Left lung (tissue), 10 donors: ENCODE data around the gene WSCD2. TPM values are rescaled to one million over a fixed set of nuclear protein-coding genes. Genes with fewer than 3 reads are reported as not detected.

Experiments used
- ATAC-seq: fragments of 200-7000 bp; cut with Tn5 transposase; one replicate; pipeline ENCODE4 v1.9.1; 2020; ENCODE audit warnings: moderate library complexity
- DNase-seq, 4 donors: peaks; one replicate each; pipeline ENCODE4 v3.0.0-alpha.2; 2013 to 2020
- H3K27ac ChIP-seq, 2 donors: fragments of 200-600 bp; sonication (generic) in 1 of 2; one replicate each; pipeline versions ENCODE4 v1.5.0 to v1.8.0; 2020 to 2021
- H3K27me3 ChIP-seq, 2 donors: fragments of 200-600 bp; sonication (generic) in 1 of 2; one replicate each; pipeline versions ENCODE4 v1.5.0 to v1.8.0; 2020 to 2021
- H3K36me3 ChIP-seq, 2 donors: fragments of 200-600 bp; sonication (generic) in 1 of 2; one replicate each; pipeline versions ENCODE4 v1.5.0 to v1.8.0; 2020 to 2021
- H3K4me1 ChIP-seq, 2 donors: fragments of 200-600 bp; one replicate each; pipeline ENCODE4 v1.8.0; 2021
- H3K4me3 ChIP-seq, 2 donors: fragments of 200-600 bp; sonication (generic) in 1 of 2; one replicate each; pipeline versions ENCODE4 v1.5.0 to v1.8.0; 2020 to 2021; ENCODE audit warnings: mild to moderate bottlenecking in 1 of 2
- H3K9me3 ChIP-seq, 2 donors: fragments of 200-600 bp; sonication (generic) in 1 of 2; one replicate each; pipeline versions ENCODE4 v1.5.0 to v1.8.0; 2020 to 2021
- intact Hi-C, 2 donors: fragments of 100-400 bp; cut with DNase I; formaldehyde crosslinking; loops; one replicate each; pipeline versions ENCODE4 v1.11.2 to v1.14.2; 2022
- polyA plus RNA-seq, 6 donors: library from polyadenylated mRNA; unstranded; fragments of 120-200 nt; gene quantifications; one replicate each; pipeline ENCODE4 v1.2.1, GENCODE V29; 2013; ENCODE audit not compliant: insufficient read length in 6 of 6
- total RNA-seq, 2 donors: library from RNA; stranded (reverse); fragmentation: NEBNext Ultra II Directional; extraction: Animal tissue kit (Norgen Biotek cat#: 25700); gene quantifications; one replicate each; pipeline ENCODE4 v1.2.1, GENCODE V29; 2021
- TF ChIP-seq, protein P1 (sequence below), 2 donors: fragments of 200-600 bp; sonication (generic) in 1 of 2; IDR thresholded peaks; one replicate each; pipeline versions ENCODE4 v1.5.0 to v1.8.0; 2021; ENCODE audit warnings: antibody characterized with exemption in 2 of 2
- donor health status: DM: no; HTN: yes; CAD: no.
- donor health status: DM: no; HTN: no; CAD: no.

The WSCD2 gene
- total and polyA plus RNA-seq, 8 donors: 0.29 to 1.3 (median 0.47) TPM

DNA sequence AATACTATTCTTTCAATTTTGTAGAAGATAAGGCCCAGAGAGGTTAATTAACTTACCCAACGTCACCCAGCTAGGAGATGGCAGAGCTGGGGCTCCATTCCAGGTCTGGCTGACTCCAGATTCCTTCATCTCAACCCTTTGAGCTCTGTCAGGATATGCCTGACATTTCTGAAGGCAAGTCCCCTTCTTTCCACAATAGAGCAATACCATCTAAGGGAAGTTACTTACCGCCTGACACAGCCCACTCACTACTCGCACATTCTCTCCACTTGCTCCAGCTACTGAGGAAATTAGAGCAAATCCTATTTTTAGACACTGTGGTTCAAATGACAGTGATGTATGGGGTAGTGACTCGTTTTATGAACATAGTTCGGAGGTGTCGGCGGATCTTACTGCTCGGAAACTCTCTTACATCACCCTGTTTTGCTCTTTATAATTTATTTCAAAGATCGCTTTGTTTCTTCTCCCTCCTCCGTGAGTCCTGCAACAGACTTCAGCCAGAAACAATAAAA is 2.0 kb upstream of the WSCD2 start:
- peaks cover 0 to 5% of the 10 kb centered on the region in 2 donors for H3K9me3 ChIP-seq
- ATAC-seq (no peak), DNase-seq (no peak)
- H3K4me3 ChIP-seq: no peak overlapping the region
- peaks cover 4 to 13% of the 10 kb centered on the region in 2 donors for H3K4me1 ChIP-seq
- H3K27ac ChIP-seq: no peak overlapping the region
- H3K27me3 ChIP-seq: peaks cover 43 to 76% of the 10 kb centered on the region in 2 donors
- no peaks in the 10 kb centered on the region for H3K36me3 ChIP-seq
- intact Hi-C loops: no loop called here
- TF ChIP-seq, protein P1, sequence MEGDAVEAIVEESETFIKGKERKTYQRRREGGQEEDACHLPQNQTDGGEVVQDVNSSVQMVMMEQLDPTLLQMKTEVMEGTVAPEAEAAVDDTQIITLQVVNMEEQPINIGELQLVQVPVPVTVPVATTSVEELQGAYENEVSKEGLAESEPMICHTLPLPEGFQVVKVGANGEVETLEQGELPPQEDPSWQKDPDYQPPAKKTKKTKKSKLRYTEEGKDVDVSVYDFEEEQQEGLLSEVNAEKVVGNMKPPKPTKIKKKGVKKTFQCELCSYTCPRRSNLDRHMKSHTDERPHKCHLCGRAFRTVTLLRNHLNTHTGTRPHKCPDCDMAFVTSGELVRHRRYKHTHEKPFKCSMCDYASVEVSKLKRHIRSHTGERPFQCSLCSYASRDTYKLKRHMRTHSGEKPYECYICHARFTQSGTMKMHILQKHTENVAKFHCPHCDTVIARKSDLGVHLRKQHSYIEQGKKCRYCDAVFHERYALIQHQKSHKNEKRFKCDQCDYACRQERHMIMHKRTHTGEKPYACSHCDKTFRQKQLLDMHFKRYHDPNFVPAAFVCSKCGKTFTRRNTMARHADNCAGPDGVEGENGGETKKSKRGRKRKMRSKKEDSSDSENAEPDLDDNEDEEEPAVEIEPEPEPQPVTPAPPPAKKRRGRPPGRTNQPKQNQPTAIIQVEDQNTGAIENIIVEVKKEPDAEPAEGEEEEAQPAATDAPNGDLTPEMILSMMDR (IDR thresholded peaks at IDR 0.05): no peak

DNA sequence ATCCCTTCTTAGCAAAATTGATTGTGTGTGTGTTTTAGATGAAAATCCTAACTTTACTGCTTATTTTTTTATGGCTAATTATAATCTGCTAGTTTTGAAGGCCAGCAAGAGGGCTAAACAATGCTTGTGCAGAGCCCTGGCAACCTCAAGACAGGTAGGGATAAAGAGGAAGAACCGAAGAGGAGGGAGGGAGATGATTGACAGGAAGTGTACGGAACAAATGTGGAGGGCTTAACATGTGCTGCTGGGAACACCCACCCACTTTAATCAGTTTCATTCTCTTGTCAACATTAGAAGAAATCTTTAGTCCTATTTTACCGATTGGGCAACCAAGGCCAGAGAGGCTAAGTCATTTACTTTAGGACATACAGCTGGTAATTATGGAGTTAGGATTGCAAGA is 1.4 kb upstream of the WSCD2 start:
- TF ChIP-seq, protein P1 (IDR thresholded peaks at IDR 0.05): no peak
- H3K36me3 ChIP-seq: no peaks in the 10 kb centered on the region
- no peak overlapping the region for H3K27ac ChIP-seq
- peaks cover 43 to 81% of the 10 kb centered on the region in 2 donors for H3K27me3 ChIP-seq
- DNase-seq (no peak), ATAC-seq (no peak)
- peaks cover 0 to 2% of the 10 kb centered on the region in 2 donors for H3K9me3 ChIP-seq
- intact Hi-C loops: no loop called here
- H3K4me1 ChIP-seq: peaks cover 4 to 13% of the 10 kb centered on the region in 2 donors
- H3K4me3 ChIP-seq: no peak overlapping the region

DNA sequence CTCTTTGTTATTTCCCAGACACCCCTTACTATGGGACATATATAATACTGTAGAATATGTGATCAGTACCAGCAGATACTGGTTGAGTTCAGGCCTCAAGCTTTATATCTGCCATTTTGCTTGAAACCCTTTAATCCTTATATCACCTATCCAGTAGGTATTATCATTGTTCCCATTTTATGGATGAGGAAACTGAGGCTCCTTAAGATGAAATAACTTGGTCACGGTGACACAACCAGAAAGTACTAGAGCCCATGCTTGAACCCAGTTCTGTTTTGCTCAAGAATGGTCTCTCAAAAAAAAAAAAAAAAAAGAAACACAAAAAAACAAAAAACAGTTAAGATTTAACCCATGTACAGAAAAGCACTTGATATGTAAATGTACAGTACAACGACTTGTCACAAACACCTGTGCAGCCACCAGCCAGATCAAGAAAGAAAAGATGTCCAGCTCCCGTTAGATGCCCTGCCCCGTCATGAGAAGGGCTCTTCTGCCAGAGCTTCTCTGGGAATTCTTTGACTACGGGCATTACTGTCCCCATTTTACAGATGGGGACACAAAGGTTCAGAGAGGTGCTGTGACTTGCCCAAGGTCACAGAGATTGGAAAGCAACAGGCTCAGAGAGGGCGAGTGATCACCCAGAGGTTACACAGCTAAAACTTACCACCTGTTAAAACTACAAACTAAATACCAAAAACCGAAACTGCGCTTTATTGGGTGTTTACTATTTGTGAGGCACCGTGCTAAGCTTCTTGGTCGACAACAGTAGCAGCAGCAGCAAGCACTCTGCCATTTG is 669 bp upstream of the WSCD2 start:
- TF ChIP-seq, protein P1 (IDR thresholded peaks at IDR 0.05): no peak
- Histone ChIP-seq H3K9me3 (no peaks in the 10 kb centered on the region), H3K36me3 (no peaks in the 10 kb centered on the region), H3K27ac (no peak overlapping the region), H3K4me1 (peaks cover 4 to 13% of the 10 kb centered on the region in 2 donors), H3K27me3 (peaks cover 43 to 86% of the 10 kb centered on the region in 2 donors), H3K4me3 (no peak overlapping the region)
- no peak for DNase-seq
- no peak for ATAC-seq
- intact Hi-C loops: no loop called here

DNA sequence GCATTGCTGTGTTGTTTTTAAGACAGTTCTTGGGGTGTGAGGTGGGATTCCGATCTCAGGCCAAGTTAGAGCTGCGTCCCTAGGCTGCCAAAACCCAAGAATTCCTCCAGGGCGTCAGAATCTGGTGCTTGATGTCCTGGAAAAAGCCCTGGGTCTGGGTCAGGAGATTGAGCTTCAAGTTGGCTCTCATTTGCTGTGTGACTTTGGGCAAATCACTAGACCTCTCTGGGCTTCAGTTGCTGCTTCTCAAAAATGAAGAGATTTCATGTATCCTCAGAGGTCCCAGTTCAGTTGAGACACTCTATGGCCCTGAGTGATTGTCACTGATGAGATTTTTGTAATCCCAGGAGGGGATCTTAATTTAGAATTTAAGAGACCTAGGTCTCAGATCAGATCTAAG is 1.9 kb downstream of the WSCD2 start:
- no peaks in the 10 kb centered on the region for H3K9me3 ChIP-seq
- TF ChIP-seq, protein P1 (IDR thresholded peaks at IDR 0.05): no peak
- no peak overlapping the region for H3K4me3 ChIP-seq
- H3K27ac ChIP-seq: no peak overlapping the region
- DNase-seq (no peak), ATAC-seq (no peak)
- H3K36me3 ChIP-seq: no peaks in the 10 kb centered on the region
- H3K4me1 ChIP-seq: peaks cover 4 to 13% of the 10 kb centered on the region in 2 donors
- intact Hi-C loops: no loop called here
- peaks cover 43 to 82% of the 10 kb centered on the region in 2 donors for H3K27me3 ChIP-seq

DNA sequence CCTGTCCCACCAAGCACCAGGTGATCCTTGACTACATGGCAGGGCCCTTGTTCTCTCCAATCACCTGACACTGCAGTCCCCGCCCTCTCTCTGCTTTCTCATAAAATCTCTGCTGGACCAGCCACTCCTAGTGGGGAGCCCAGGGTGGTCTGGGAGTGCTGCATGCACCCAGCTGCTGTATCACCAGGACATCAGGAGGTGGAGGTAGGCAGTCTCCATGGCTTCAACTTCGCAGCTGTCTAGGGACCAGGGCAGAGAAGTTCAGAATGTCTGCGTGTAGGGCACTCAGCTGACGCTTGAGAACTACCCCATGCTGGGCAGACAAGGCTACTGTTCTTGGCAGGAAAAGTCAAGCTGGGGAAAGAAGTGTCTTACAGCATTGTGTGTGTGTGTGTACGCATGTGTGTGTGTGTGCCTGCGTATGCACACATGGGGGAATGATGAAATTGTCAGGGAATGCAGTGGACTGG is 2.6 kb downstream of the WSCD2 start:
- H3K4me3 ChIP-seq: no peak overlapping the region
- ATAC-seq (no peak), DNase-seq (no peak)
- intact Hi-C loops: no loop called here
- no peak overlapping the region for H3K27ac ChIP-seq
- H3K27me3 ChIP-seq: peaks cover 43 to 79% of the 10 kb centered on the region in 2 donors
- H3K9me3 ChIP-seq: no peaks in the 10 kb centered on the region
- peaks cover 4 to 13% of the 10 kb centered on the region in 2 donors for H3K4me1 ChIP-seq
- no peaks in the 10 kb centered on the region for H3K36me3 ChIP-seq
- TF ChIP-seq, protein P1 (IDR thresholded peaks at IDR 0.05): no peak
